ENCODE measurements around the gene SRP14.
"Not testable (repeated sequence)": the region's sequence is repeated elsewhere in the genome, so short reads cannot be mapped to it uniquely, and the experiment has no call there.

SRP14 gene, protein sequence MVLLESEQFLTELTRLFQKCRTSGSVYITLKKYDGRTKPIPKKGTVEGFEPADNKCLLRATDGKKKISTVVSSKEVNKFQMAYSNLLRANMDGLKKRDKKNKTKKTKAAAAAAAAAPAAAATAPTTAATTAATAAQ

GRCh38 chr15:40038638-40039543 lies at the start of gene SRP14:
TSS of gene SRP14 (minus strand) at chr15:40039181. CDS start at chr15:40039116, 65 bp downstream.
- peak; percentile 79 to 90 for DNase-seq (ENCODE audit: low read depth in 2 of 2)

GRCh38 chr15:40087991-40088928 lies 49.3 kb upstream of the SRP14 start:
- no peak for DNase-seq (ENCODE audit: low read depth in 2 of 2)

DNA sequence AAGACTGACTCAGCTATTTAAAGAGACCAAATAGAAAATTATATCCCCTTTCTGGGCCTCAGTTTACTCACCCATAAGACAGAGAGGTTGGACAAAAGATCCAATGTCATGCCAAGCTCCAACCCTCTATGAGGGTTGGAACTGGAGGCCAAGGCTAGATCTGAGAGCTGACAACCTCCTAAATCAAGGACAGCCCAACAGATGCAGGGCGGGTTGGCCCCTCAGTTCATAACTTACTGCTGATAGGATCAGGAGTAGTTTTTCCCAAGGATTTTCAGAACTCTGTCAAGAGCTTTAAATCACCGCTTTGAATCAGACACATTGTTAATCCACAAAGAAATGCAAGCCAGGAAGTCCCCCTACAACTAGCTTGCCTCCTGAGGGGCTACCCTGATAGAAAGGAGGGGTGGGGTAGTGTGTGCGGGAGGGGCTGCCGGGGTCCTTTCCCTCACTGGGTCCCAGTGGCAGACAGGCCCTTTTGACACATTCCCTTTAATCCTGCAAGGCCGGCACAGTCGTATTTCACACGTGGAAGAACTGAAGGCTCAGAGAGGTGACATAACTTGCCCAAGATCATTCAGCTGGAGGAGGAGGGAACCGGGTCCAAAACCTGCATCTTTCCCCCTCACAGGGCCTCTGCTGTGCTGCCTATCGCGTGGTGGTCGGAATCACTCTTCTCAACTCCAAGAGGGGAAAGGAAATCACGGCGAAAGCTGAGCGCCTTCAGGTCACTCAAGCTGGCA lies 48.3 kb upstream of the SRP14 start:
- DNase-seq (ENCODE audit: low read depth in 2 of 2): no peak

DNA sequence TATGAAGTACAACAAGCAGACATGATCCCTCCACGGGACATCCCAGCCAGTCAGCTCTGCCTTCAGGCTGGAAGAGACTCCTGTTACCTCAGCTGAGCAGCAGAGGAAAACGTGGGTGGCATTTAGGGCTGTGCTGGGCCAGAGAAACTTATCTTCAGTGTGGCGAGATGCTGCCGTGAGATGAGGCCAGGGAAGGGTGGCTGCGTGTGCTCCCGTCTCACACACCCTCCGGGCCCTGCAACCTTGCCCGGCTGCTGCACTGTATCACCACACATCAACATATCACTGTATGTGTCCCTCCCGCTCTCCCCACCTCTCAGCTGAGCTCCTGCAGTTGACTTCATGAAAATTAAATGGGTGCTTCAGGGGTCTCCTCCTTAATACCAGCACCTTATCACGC lies 46.3 kb upstream of the SRP14 start:
- no peak for DNase-seq (ENCODE audit: low read depth in 2 of 2)

DNA sequence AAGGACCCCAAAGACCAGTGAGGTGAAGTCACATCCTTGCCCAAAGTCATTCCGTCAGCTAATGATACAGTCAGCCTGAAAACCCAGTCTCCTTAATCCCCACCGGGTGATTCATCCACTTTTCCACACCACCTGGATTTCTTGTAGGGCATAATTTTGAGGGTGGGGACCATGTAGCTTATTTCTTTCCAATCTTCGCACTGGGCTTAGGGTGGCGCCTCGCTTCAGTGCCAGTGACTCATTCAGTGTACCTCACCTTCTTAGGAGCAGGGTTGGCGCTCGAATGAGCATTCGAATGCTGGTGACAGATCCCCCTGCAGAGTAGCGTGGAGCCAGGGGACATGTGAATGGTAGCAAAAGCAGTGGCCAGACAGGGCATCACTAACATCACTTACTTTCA lies 45.7 kb upstream of the SRP14 start:
- no peak for DNase-seq (ENCODE audit: low read depth in 2 of 2)

GRCh38 chr15:40082195-40082883 lies 43.4 kb upstream of the SRP14 start:
- DNase-seq (ENCODE audit: low read depth in 2 of 2): no peak

DNA sequence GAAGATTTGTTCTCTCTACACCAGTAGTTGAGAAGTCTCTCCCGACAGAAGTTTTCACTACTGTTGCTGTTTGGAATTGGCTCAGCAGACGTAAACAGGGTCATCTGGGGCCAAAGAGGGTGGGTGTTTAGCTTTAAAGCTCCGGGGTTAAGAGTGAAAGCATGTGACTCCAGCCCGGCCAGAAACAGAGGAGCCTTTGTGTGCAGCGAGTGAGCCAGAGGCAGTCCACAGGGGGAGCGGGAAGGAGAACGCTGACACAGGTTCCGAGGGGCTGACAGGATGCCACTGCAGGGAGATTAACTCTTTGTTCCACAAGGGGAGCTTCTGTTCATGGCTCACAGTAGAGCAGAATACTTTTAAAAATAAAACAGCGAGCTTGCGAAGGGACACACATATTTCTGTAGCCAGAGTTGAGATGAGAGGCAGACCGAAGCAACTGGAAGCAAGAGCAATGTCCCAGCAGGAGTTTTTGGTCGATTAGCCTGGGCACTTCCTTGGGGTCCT lies 42.8 kb upstream of the SRP14 start:
- no peak for DNase-seq (ENCODE audit: low read depth in 2 of 2)

GRCh38 chr15:40080847-40081246 lies 41.9 kb upstream of the SRP14 start:
- no peak for DNase-seq (ENCODE audit: low read depth in 2 of 2)

- no peak for DNase-seq (ENCODE audit: low read depth in 2 of 2)
Observed at GRCh38 chr15:40080104-40080503, 41.1 kb upstream of the SRP14 start.

GRCh38 chr15:40079456-40079855 lies 40.5 kb upstream of the SRP14 start:
- no peak for DNase-seq (ENCODE audit: low read depth in 2 of 2)

DNA sequence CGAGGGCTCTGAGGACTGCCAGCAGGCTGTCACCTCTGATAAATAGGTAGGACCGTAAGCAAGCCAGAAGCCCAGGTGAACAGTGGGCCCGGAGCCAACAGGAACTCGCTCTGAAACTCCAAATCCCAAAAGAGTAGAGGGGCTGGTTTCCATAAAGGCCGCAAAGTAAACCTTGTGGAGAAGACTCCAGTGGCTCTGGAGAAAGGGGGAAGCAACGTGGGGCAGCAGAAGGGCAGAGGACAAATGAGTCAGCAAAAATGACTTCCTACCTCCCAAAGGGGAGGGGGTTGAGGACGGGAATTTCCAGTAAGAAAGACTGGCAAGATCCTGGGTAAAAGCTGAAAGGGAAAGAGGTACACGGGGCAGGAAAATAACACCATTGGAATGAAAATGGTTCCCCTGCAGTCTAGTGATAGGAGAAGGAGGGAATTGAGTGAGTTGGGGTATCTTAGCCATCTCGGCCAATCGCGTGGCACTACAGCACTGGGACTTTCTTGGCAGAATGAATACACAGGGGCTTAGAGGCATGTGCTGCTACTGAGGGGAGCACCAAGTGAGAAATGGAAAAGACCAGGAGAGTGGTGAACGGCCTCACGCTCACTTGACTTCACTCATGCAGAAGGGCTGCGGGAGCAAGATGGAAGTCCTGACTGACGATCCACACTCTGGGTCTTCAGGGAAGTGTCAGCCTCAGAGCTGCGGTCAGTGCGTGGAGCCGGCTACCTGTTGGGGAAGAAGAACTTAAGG lies 36.5 kb upstream of the SRP14 start:
- no peak for DNase-seq (ENCODE audit: low read depth in 2 of 2)

DNA sequence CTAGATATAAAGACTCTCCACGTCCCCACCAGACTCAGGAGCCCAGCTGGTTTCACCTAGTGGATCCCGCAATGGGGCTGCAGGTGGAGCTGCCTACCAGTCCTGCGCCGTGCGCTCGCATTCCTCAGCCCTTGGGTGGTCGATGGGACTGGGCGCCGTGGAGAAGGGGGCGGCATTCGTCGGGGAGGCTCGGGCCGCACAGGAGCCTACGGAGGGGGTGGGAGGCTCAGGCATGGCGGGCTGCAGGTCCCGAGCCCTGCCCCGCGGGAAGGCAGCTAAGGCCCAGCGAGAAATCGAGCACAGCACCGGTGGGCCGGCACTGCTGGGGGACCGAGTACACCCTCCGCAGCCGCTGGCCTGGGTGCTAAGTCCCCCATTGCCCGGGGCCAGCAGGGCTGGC lies 35.7 kb upstream of the SRP14 start:
- not testable (repeated sequence) for DNase-seq (ENCODE audit: low read depth in 2 of 2)

DNA sequence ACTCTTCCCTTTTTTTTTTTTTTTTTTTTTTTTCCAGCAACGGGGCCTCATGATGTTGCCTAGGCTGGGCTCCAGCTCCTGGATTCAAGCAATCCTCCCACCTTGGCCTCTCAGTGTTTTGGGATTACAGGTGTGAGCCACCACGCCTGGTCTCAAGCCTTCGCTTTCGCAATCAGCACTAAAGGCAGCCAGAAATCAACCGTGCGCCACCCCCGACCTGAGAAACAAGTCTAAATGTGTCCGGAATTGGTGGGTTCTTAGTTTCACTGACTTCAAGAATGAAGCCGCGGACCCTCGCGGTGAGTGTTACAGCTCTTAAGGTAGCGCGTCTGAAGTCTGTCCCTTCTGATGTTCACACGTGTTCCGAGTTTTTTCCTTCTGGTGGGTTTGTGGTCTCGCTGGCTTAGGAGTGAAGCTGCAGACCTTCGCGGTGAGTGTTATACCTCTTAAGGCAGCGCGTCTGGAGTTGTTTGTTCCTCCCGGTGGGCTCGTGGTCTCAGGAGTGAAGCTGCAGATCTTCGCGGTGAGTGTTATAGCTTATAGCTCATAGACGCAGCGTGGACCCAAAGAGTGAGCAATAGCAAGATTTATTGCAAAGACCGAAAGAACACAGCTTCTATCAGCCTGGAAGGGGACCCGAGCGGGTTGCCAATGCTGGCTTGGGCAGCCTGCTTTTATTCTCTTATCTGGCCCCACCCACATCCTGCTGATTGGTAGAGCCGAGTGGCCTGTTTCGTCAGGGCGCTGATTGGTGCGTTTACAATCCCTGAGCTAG lies 34.9 kb upstream of the SRP14 start:
- not testable (repeated sequence) for DNase-seq (ENCODE audit: low read depth in 2 of 2)

DNA sequence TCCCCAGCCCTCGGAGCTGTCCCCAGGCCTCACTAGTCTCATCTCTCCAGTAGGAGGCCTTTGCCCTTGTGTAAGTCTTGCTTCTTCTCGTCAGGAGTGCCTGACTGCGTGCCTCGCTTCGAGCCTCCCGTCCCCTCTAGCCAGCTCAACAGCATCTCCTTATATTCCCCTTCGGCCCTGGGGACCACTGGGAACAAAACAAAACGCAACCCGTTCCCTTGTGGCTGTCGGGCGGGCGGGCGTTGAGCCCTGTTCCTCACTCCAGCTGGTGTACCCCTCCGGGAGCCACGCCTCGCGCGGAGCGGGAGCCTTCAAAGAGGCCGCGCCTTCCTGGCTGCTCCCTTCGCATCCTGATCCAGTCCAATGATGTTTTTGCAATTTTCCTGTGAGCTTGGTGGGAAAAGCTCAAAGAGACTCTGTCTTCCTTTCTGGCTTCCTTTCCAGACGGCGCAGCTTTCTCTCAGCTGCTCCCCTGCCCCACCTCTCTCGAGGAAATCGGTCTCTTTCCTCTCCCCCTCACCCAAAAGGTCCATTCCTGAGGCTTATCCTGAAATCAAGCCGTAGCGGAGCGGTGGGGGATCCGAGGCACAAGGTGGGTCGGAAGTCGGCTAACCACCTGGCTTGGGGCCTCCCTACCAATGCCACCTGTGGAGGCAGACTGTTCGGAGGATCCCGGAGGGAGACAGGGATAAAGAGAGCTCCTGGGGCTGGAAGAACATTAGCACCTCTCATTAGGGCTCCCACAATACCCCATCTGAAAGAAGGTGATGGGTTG lies 33.4 kb upstream of the SRP14 start:
- DNase-seq (ENCODE audit: low read depth in 2 of 2): no peak

GRCh38 chr15:40070608-40071218 lies 31.7 kb upstream of the SRP14 start:
- DNase-seq (ENCODE audit: low read depth in 2 of 2): no peak

- DNase-seq (ENCODE audit: low read depth in 2 of 2): no peak
Observed at GRCh38 chr15:40070166-40070557, 31.2 kb upstream of the SRP14 start.

DNA sequence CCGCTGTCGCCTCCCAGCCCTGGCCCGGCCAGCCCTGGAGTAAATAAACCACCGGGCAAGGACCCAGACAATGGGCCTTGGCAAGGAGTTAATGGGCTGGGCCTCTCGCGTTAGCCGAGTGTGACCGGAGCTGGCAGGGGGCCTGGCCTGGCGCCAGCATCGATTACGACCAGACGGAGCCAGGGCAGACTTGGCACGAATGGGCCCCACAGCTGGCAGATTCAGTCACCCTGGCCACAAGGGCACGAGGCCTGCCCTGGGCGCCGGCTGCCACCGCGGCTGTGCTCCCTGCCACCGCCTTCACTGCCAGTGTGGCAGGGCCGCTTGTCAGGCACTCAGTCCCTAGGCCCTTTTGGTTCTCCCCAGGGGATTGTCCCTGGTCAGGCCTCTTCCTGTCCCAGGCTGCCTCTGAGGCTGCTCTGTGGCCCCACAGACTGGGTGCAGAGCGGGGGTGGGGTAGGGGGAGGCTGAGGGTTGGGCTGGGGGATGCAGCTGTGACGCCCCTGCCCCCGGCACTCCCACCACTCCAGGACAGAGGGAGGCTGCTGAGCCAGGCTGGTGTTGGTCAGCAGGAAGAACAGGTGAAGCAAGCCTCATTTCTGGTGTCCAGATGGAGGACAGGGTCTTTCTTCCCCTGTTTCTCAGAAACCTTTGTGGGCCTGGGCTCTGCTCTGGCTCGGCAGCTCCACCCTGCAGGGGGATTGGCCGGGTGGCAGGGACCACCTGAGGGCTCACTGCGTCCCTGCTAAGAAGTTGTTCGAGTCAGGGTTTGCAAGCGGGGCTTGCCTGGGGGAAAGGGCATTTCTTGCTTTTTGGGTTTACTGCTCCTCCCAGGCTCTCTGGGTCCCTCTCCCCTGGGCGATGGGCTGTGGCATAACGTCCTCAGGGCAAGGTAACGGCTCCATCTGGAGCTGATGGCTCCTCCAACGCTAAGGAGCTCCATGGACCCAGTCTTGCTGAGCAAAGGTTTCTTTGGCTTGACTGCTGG lies 30.5 kb upstream of the SRP14 start:
- no peak for DNase-seq (ENCODE audit: low read depth in 2 of 2)
